Cardiac muscle cell (in vitro differentiated cells and primary cell): ENCODE measurements around the gene RYR2. TPM values are rescaled to one million over a fixed set of nuclear protein-coding genes. Genes with fewer than 3 reads are reported as not detected.
A peak's percentile ranks its signal among the peaks of the same experiment; 100 is the strongest.

ENCODE experiments used
- DNase-seq, 2 donors: peaks; one replicate each; pipeline versions ENCODE4 v3.0.0 to v3.0.0-alpha.2; 2010 to 2017; ENCODE audit warnings: low read depth in 1 of 2, low spot score in 1 of 2
- H3K27ac ChIP-seq: fragments of 200-600 bp; sonication (generic); 2 replicates; pipeline ENCODE4 v1.5.1; 2016
- H3K27me3 ChIP-seq: fragments of 200-600 bp; sonication (generic); 2 replicates; pipeline ENCODE4 v1.6.0; 2016; ENCODE audit warnings: control low read depth
- H3K36me3 ChIP-seq: fragments of 200-600 bp; sonication (generic); 2 replicates; pipeline ENCODE4 v1.5.1; 2016; ENCODE audit warnings: control low read depth
- H3K4me1 ChIP-seq: fragments of 200-600 bp; sonication (generic); 2 replicates; pipeline ENCODE4 v1.8.1; 2017; ENCODE audit warnings: low read depth, mild to moderate bottlenecking, mixed run types
- H3K4me3 ChIP-seq: fragments of 200-600 bp; sonication (generic); 2 replicates; pipeline ENCODE4 v1.5.1; 2016; ENCODE audit warnings: mild to moderate bottlenecking
- H3K9me3 ChIP-seq: fragments of 200-600 bp; sonication (generic); 2 replicates; pipeline ENCODE4 v1.5.1; 2017; ENCODE audit warnings: low read depth, mild to moderate bottlenecking, control low read depth
- CTCF ChIP-seq: IDR thresholded peaks from 2 replicates; pipeline ENCODE4 v1.5.1; 2012; ENCODE audit warnings: low read depth, mild to moderate bottlenecking, low read length
- polyA plus RNA-seq: library from polyadenylated mRNA; unstranded; fragments of >200 nt; fragmentation: Nextera tagmentation; extraction: Ambion mirVana; gene quantifications from 2 replicates; pipeline ENCODE4 v1.2.1, GENCODE V29; 2016
- total RNA-seq: library from RNA; depleted of rRNA; stranded (reverse); fragments of >200 nt; gene quantifications from 2 replicates; pipeline ENCODE4 v1.2.3, GENCODE V29; 2016

Gene RYR2
- total and polyA plus RNA-seq, 2 experiments from 2014 or later = 29.8 to 155 TPM

GRCh38 chr1:237431448-237431847 is 389.5 kb downstream of the RYR2 start:
- DNase-seq = no peak
- Histone ChIP-seq H3K9me3 (no peaks in the 10 kb centered on the region), H3K36me3 (peaks cover 28% of the 10 kb centered on the region), H3K4me1 (no peaks in the 10 kb centered on the region), H3K4me3 (no peak overlapping the region), H3K27ac (no peak overlapping the region), H3K27me3 (no peaks in the 10 kb centered on the region)
- TF ChIP-seq CTCF = no peak

DNA sequence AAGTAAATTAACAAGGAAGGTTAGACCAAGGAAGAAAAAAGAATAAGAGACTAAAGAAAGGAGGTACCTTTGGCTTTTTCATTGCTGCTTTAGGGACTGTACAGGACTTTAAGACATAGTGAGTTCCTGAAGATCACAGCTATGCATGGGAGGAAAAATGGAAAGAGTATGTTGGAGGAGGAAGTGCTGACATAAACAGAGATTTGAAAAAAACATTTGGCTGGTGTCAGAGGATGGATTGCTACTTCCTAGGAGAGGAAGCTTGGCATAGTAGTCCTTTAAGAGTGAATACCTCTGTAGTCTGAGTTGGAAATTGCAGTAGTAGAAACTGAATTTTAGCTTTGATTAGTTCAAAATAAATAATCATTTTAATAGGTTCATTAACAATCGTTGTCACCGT is 398.4 kb downstream of the RYR2 start:
- TF ChIP-seq CTCF = no peak
- Histone ChIP-seq H3K27me3 (no peaks in the 10 kb centered on the region), H3K9me3 (no peaks in the 10 kb centered on the region), H3K27ac (no peak overlapping the region), H3K4me3 (no peak overlapping the region), H3K36me3 (peaks cover 16% of the 10 kb centered on the region), H3K4me1 (peaks cover 12% of the 10 kb centered on the region)
- no peak for DNase-seq

GRCh38 chr1:237444120-237444790 is 402.3 kb downstream of the RYR2 start:
- no peak for TF ChIP-seq CTCF
- Histone ChIP-seq H3K27ac (peak overlapping the region; percentile 33), H3K9me3 (no peaks in the 10 kb centered on the region), H3K27me3 (no peaks in the 10 kb centered on the region), H3K4me1 (peaks cover 12% of the 10 kb centered on the region), H3K36me3 (peaks cover 36% of the 10 kb centered on the region), H3K4me3 (no peak overlapping the region)
- DNase-seq = no peak

- no peaks in the 10 kb centered on the region for H3K9me3 ChIP-seq
- no peak overlapping the region for H3K4me3 ChIP-seq
- H3K36me3 ChIP-seq = peaks cover 25% of the 10 kb centered on the region
- no peak for TF ChIP-seq CTCF
- no peak overlapping the region for H3K27ac ChIP-seq
- no peaks in the 10 kb centered on the region for H3K27me3 ChIP-seq
- H3K4me1 ChIP-seq = peaks cover 8% of the 10 kb centered on the region
- DNase-seq = no peak
These were observed 406.1 kb downstream of the RYR2 start for GRCh38 chr1:237448042-237448441.

DNA sequence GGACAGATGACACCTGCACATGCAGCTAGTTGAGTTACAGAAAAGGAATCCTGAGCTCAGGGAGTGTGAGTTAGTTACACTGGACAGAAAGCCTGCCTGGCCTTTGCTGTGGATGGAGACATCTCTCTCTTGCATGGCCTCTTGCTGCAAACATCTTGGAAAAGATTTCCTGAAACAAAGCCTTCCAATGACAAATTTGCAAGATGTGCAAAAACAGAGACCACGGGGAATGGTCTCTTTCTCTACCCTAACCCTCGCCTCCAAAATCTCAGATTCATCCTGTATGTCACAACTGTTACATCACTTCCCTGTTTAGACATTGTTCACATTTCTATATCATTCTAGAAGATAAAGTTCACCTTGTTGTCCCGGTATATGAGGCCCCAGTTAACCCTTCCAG is 415.6 kb downstream of the RYR2 start:
- Histone ChIP-seq H3K27me3 (no peaks in the 10 kb centered on the region), H3K36me3 (peaks cover 62% of the 10 kb centered on the region), H3K9me3 (no peaks in the 10 kb centered on the region), H3K27ac (no peak overlapping the region), H3K4me3 (no peak overlapping the region), H3K4me1 (no peaks in the 10 kb centered on the region)
- no peak for TF ChIP-seq CTCF
- DNase-seq = no peak
